ENCODE measurements around the gene MYO1B.

MYO1B gene

DNA sequence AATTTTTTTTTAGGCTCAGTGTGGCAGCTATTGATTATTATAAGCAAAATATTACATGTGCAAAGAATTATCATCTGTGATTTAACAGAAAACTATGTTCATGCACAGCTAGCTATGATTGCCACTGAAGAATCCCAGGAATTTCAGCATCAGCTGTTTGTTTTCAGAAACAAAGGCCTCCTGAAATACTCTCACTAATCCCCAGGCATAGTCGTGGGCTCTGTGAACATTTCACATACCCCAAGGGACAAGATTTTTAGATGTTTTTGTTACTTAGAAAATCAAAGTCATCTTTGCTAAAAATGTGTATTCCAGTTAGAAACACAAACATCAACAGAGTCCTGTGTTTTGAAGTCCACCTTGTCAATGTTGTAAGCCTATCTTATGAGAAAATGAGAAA, 156.1 kb downstream of the MYO1B start:
- Histone ChIP-seq H3K79me2 (ENCODE audit: insufficient read depth, low read length) (no peaks in the 10 kb centered on the region), H3K27ac (ENCODE audit: low read depth, low read length) (no peak overlapping the region), H3K4me3 (ENCODE audit: insufficient read depth, low read length, poor library complexity, severe bottlenecking) (no peak overlapping the region), H3K9me3 (ENCODE audit: insufficient read depth, low read length) (no peaks in the 10 kb centered on the region), H3K9ac (ENCODE audit: low read length) (no peak overlapping the region), H4K20me1 (ENCODE audit: low read depth, low read length) (no peaks in the 10 kb centered on the region), H2AFZ (ENCODE audit: low read depth, low read length, severe bottlenecking) (no peak overlapping the region), H3K9me2 (replicated peaks; ENCODE audit: insufficient read depth, low read length) (no peaks in the 10 kb centered on the region), H3K4me2 (ENCODE audit: low read depth, low read length, poor library complexity, severe bottlenecking) (no peak overlapping the region), H3K27me3 (ENCODE audit: low read length) (no peaks in the 10 kb centered on the region), H3K36me3 (ENCODE audit: low read length) (no peaks in the 10 kb centered on the region), H3F3A (ENCODE audit: insufficient read depth) (no peaks in the 10 kb centered on the region)
- TF ChIP-seq EZH2phosphoT487 (conservative IDR thresholded peaks at IDR 0.05; ENCODE audit: low read length) (no peak), CTCF (IDR thresholded peaks at IDR 0.05; ENCODE audit: insufficient read depth, low read length, poor library complexity, severe bottlenecking) (no peak)

GRCh38 chr2:191402966-191403565, 157.9 kb downstream of the MYO1B start:
- Histone ChIP-seq H3K27me3 (ENCODE audit: low read length) (no peaks in the 10 kb centered on the region), H3K4me3 (ENCODE audit: insufficient read depth, low read length, poor library complexity, severe bottlenecking) (no peak overlapping the region), H3F3A (ENCODE audit: insufficient read depth) (no peaks in the 10 kb centered on the region), H3K9me2 (replicated peaks; ENCODE audit: insufficient read depth, low read length) (no peaks in the 10 kb centered on the region), H3K9me3 (ENCODE audit: insufficient read depth, low read length) (no peaks in the 10 kb centered on the region), H3K79me2 (ENCODE audit: insufficient read depth, low read length) (no peaks in the 10 kb centered on the region), H4K20me1 (ENCODE audit: low read depth, low read length) (no peaks in the 10 kb centered on the region), H2AFZ (ENCODE audit: low read depth, low read length, severe bottlenecking) (no peak overlapping the region), H3K36me3 (ENCODE audit: low read length) (no peaks in the 10 kb centered on the region), H3K9ac (ENCODE audit: low read length) (no peak overlapping the region), H3K4me2 (ENCODE audit: low read depth, low read length, poor library complexity, severe bottlenecking) (no peak overlapping the region), H3K27ac (ENCODE audit: low read depth, low read length) (no peak overlapping the region)
- TF ChIP-seq CTCF (IDR thresholded peaks at IDR 0.05; ENCODE audit: insufficient read depth, low read length, poor library complexity, severe bottlenecking) (no peak), EZH2phosphoT487 (conservative IDR thresholded peaks at IDR 0.05; ENCODE audit: low read length) (no peak)

- TF ChIP-seq EZH2phosphoT487 (conservative IDR thresholded peaks at IDR 0.05; ENCODE audit: low read length) (no peak), CTCF (IDR thresholded peaks at IDR 0.05; ENCODE audit: insufficient read depth, low read length, poor library complexity, severe bottlenecking) (no peak)
- Histone ChIP-seq H3K9me2 (replicated peaks; ENCODE audit: insufficient read depth, low read length) (no peaks in the 10 kb centered on the region), H3K27me3 (ENCODE audit: low read length) (no peaks in the 10 kb centered on the region), H3F3A (ENCODE audit: insufficient read depth) (no peaks in the 10 kb centered on the region), H3K36me3 (ENCODE audit: low read length) (no peaks in the 10 kb centered on the region), H3K27ac (ENCODE audit: low read depth, low read length) (no peak overlapping the region), H3K4me3 (ENCODE audit: insufficient read depth, low read length, poor library complexity, severe bottlenecking) (no peak overlapping the region), H4K20me1 (ENCODE audit: low read depth, low read length) (no peaks in the 10 kb centered on the region), H3K79me2 (ENCODE audit: insufficient read depth, low read length) (no peaks in the 10 kb centered on the region), H3K9me3 (ENCODE audit: insufficient read depth, low read length) (no peaks in the 10 kb centered on the region), H2AFZ (ENCODE audit: low read depth, low read length, severe bottlenecking) (no peak overlapping the region), H3K9ac (ENCODE audit: low read length) (no peak overlapping the region), H3K4me2 (ENCODE audit: low read depth, low read length, poor library complexity, severe bottlenecking) (no peak overlapping the region)
These were observed 159.4 kb downstream of the MYO1B start for GRCh38 chr2:191404568-191404991.

All from SU-DHL-6 (cell line).